Activated CD4-positive, alpha-beta T cell treated with anti-CD3 and anti-CD28 coated beads for 4 hours (primary cell): ENCODE data around the gene MYLK4.
A peak's percentile ranks its signal among the peaks of the same experiment; 100 is the strongest.

Experiments used
- DNase-seq, 2 donors: peaks; one replicate each; pipeline ENCODE4 v3.0.0-alpha.2; 2020

The MYLK4 gene

GRCh38 chr6:2754911-2755310 is 4.2 kb upstream of the MYLK4 start:
- no peak for DNase-seq

GRCh38 chr6:2754393-2754792 is 3.7 kb upstream of the MYLK4 start:
- DNase-seq, result no peak

- no peak for DNase-seq
Observed at GRCh38 chr6:2753743-2754142, 3.0 kb upstream of the MYLK4 start.

GRCh38 chr6:2753110-2753489 is 2.4 kb upstream of the MYLK4 start:
- DNase-seq, result no peak

GRCh38 chr6:2752477-2753109 is 1.9 kb upstream of the MYLK4 start:
- DNase-seq, result no peak

GRCh38 chr6:2751871-2752270 is 1.1 kb upstream of the MYLK4 start:
- DNase-seq, result no peak

GRCh38 chr6:2749969-2750600 is 637 bp downstream of the MYLK4 start:
- DNase-seq, result peak; percentile 45 to 70

- no peak for DNase-seq
Observed at GRCh38 chr6:2748183-2748582, 2.5 kb downstream of the MYLK4 start.

GRCh38 chr6:2746557-2747061 is 4.1 kb downstream of the MYLK4 start:
- no peak for DNase-seq

GRCh38 chr6:2745246-2745645 is 5.5 kb downstream of the MYLK4 start:
- no peak for DNase-seq

- no peak for DNase-seq
Observed at GRCh38 chr6:2744778-2745177, 5.9 kb downstream of the MYLK4 start.

GRCh38 chr6:2744209-2744771 is 6.4 kb downstream of the MYLK4 start:
- no peak for DNase-seq

- no peak for DNase-seq
Observed at GRCh38 chr6:2743280-2744208, 7.2 kb downstream of the MYLK4 start.

- no peak for DNase-seq
Observed at GRCh38 chr6:2741756-2742155, 9.0 kb downstream of the MYLK4 start.

- DNase-seq, result no peak
Observed at GRCh38 chr6:2740581-2740980, 10.1 kb downstream of the MYLK4 start.

GRCh38 chr6:2739335-2739734 is 11.4 kb downstream of the MYLK4 start:
- DNase-seq, result no peak

GRCh38 chr6:2738373-2738979 is 12.2 kb downstream of the MYLK4 start:
- DNase-seq, result peak; percentile 28 to 47

GRCh38 chr6:2737885-2738284 is 12.8 kb downstream of the MYLK4 start:
- DNase-seq, result no peak

GRCh38 chr6:2734488-2735166 is 16.1 kb downstream of the MYLK4 start:
- no peak for DNase-seq

- no peak for DNase-seq
Observed at GRCh38 chr6:2733736-2734480, 16.8 kb downstream of the MYLK4 start.

- DNase-seq, result peak; percentile 13 to 17
Observed at GRCh38 chr6:2733324-2733723, 17.4 kb downstream of the MYLK4 start.
